NT2/D1 (cell line): ENCODE data around the gene OSBP2.

ENCODE experiments used
- DNase-seq: peaks from one replicate; pipeline ENCODE4 v3.0.0-alpha.2; 2011; ENCODE audit warnings: low read depth, low spot score
- H3K27me3 ChIP-seq: 2 replicates; pipeline ENCODE4 v1.6.0; 2011; ENCODE audit warnings: mild to moderate bottlenecking; ENCODE audit not compliant: insufficient read length, insufficient read depth
- H3K36me3 ChIP-seq: 2 replicates; pipeline ENCODE4 v1.6.1; 2011; ENCODE audit warnings: mild to moderate bottlenecking, low read length, mixed read lengths; ENCODE audit not compliant: insufficient read depth, insufficient read length
- H3K4me1 ChIP-seq: 2 replicates; pipeline ENCODE4 v1.5.1; 2011; ENCODE audit not compliant: insufficient read depth, insufficient read length
- H3K4me3 ChIP-seq: 2 replicates; pipeline ENCODE4 v1.5.1; 2011; ENCODE audit warnings: low read depth; ENCODE audit not compliant: insufficient read length
- H3K9ac ChIP-seq: 2 replicates; pipeline ENCODE4 v1.6.0; 2011; ENCODE audit warnings: low read depth; ENCODE audit not compliant: insufficient read length
- H3K9me3 ChIP-seq: 2 replicates; pipeline ENCODE4 v1.5.1; 2011; ENCODE audit warnings: mild to moderate bottlenecking, low read length; ENCODE audit not compliant: insufficient read depth
- SUZ12 ChIP-seq: IDR thresholded peaks from 2 replicates; pipeline ENCODE4 v1.6.1; 2011; ENCODE audit not compliant: insufficient read length, insufficient read depth; ENCODE audit errors: extremely low read depth
- YY1 ChIP-seq: IDR thresholded peaks from 2 replicates; pipeline ENCODE4 v1.6.1; 2011; ENCODE audit not compliant: insufficient read length, insufficient read depth
- ZNF274 ChIP-seq: IDR thresholded peaks from 2 replicates; pipeline ENCODE4 v1.6.1; 2011; ENCODE audit warnings: mild to moderate bottlenecking, low read depth, low read length

OSBP2 gene

GRCh38 chr22:30781271-30781875 is 86.7 kb downstream of the OSBP2 start:
- DNase-seq, result no peak
- Histone ChIP-seq H3K36me3 (no peaks in the 10 kb centered on the region), H3K4me1 (peaks cover 10% of the 10 kb centered on the region), H3K9ac (no peak overlapping the region), H3K27me3 (no peaks in the 10 kb centered on the region), H3K4me3 (no peak overlapping the region), H3K9me3 (no peaks in the 10 kb centered on the region)
- no peak for TF ChIP-seq YY1
- TF ChIP-seq SUZ12, result no peak
- TF ChIP-seq ZNF274, result no peak

- no peaks in the 10 kb centered on the region for H3K36me3 ChIP-seq
- no peaks in the 10 kb centered on the region for H3K27me3 ChIP-seq
- H3K4me1 ChIP-seq, result peaks cover 10% of the 10 kb centered on the region
- DNase-seq, result no peak
- no peak overlapping the region for H3K9ac ChIP-seq
- no peak for TF ChIP-seq YY1
- TF ChIP-seq ZNF274, result no peak
- no peak for TF ChIP-seq SUZ12
- no peak overlapping the region for H3K4me3 ChIP-seq
- no peaks in the 10 kb centered on the region for H3K9me3 ChIP-seq
These were observed 87.9 kb downstream of the OSBP2 start for GRCh38 chr22:30782613-30783012.

GRCh38 chr22:30783021-30783420 is 88.3 kb downstream of the OSBP2 start:
- H3K4me3 ChIP-seq, result no peak overlapping the region
- TF ChIP-seq SUZ12, result no peak
- no peak for TF ChIP-seq YY1
- no peak for TF ChIP-seq ZNF274
- no peaks in the 10 kb centered on the region for H3K36me3 ChIP-seq
- H3K4me1 ChIP-seq, result peaks cover 10% of the 10 kb centered on the region
- H3K27me3 ChIP-seq, result no peaks in the 10 kb centered on the region
- H3K9ac ChIP-seq, result no peak overlapping the region
- DNase-seq, result no peak
- H3K9me3 ChIP-seq, result no peaks in the 10 kb centered on the region

GRCh38 chr22:30785527-30785926 is 90.9 kb downstream of the OSBP2 start:
- no peak overlapping the region for H3K4me3 ChIP-seq
- DNase-seq, result no peak
- no peaks in the 10 kb centered on the region for H3K36me3 ChIP-seq
- no peak overlapping the region for H3K9ac ChIP-seq
- no peaks in the 10 kb centered on the region for H3K9me3 ChIP-seq
- H3K27me3 ChIP-seq, result no peaks in the 10 kb centered on the region
- peaks cover 5% of the 10 kb centered on the region for H3K4me1 ChIP-seq
- TF ChIP-seq ZNF274 (no peak), YY1 (no peak), SUZ12 (no peak)

DNA sequence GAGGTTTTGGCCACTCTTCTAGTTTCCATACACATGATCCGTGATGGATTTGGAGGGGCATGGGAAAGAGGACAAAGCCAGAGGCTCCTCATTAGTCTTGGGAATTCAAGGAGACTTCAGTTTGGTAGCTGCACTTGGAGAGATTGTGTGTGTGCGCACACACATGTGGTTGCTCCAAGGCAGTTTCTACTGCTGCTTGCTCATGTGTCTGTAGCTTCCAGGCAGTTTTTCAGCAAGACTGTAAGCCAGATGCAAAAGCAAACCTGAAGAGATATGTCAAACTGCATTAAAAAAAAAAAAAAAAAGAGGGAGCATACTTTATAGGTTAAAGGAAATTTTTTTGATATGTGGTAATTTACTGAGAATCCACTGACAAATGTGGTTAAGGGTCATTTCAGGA is 95.7 kb downstream of the OSBP2 start:
- Histone ChIP-seq H3K27me3 (no peaks in the 10 kb centered on the region), H3K9ac (no peak overlapping the region), H3K4me3 (no peak overlapping the region), H3K36me3 (no peaks in the 10 kb centered on the region), H3K4me1 (no peaks in the 10 kb centered on the region), H3K9me3 (no peaks in the 10 kb centered on the region)
- no peak for DNase-seq
- TF ChIP-seq ZNF274, result no peak

DNA sequence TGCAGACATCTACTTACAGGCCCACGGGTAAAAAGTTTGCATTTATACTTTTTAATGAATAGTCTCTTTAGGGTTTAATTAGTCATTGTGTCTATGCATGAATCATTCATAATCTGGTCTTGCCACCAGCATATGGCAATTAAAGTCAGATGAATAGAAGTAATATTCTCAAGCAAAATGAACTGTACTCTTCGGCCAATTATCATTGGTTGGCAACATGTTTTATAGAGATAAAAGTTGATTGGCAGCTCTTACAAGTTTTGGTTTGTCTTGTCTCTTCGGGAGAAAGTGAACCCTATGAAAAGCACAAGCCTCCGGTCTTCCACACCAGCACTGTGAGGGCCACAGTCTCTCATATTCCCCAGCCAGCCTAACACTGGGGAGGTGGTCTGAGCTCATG is 97.8 kb downstream of the OSBP2 start:
- TF ChIP-seq YY1 (no peak), SUZ12 (no peak), ZNF274 (no peak)
- Histone ChIP-seq H3K9ac (no peak overlapping the region), H3K4me1 (no peaks in the 10 kb centered on the region), H3K9me3 (no peaks in the 10 kb centered on the region), H3K36me3 (no peaks in the 10 kb centered on the region), H3K4me3 (no peak overlapping the region), H3K27me3 (no peaks in the 10 kb centered on the region)
- DNase-seq, result no peak

- Histone ChIP-seq H3K27me3 (peaks cover under 1% of the 10 kb centered on the region), H3K9ac (no peak overlapping the region), H3K9me3 (no peaks in the 10 kb centered on the region), H3K4me3 (no peak overlapping the region), H3K4me1 (no peaks in the 10 kb centered on the region), H3K36me3 (no peaks in the 10 kb centered on the region)
- TF ChIP-seq ZNF274 (no peak), SUZ12 (no peak), YY1 (no peak)
- DNase-seq, result no peak
These were observed 100.4 kb downstream of the OSBP2 start for GRCh38 chr22:30795118-30795517.

- no peak overlapping the region for H3K4me3 ChIP-seq
- TF ChIP-seq YY1, result no peak
- TF ChIP-seq SUZ12, result no peak
- no peak for TF ChIP-seq ZNF274
These were observed 107.0 kb downstream of the OSBP2 start for GRCh38 chr22:30801695-30802094.

More at GRCh38 chr22:30801695-30802094, 107.0 kb downstream of the OSBP2 start:
- Histone ChIP-seq H3K36me3 (no peaks in the 10 kb centered on the region), H3K4me1 (peaks cover 7% of the 10 kb centered on the region), H3K9ac (no peak overlapping the region), H3K9me3 (no peaks in the 10 kb centered on the region), H3K27me3 (peaks cover 42% of the 10 kb centered on the region)
- DNase-seq, result no peak
